Mesenchymal stem cell (in vitro differentiated cells and primary cell): ENCODE measurements around the gene SIDT2.

Experiments
- DNase-seq: peaks from one replicate; pipeline ENCODE4 v3.0.0-alpha.2; 2013
- H2AFZ ChIP-seq: one replicate; pipeline ENCODE4 v1.6.1; 2013; ENCODE audit warnings: low read depth, mild to moderate bottlenecking, control low read depth, inconsistent platforms, low read length, moderate library complexity
- H2AK5ac ChIP-seq: 2 replicates; pipeline ENCODE4 v1.6.1; 2013; ENCODE audit warnings: low read length, moderate library complexity, mild to moderate bottlenecking, inconsistent platforms; ENCODE audit not compliant: severe bottlenecking
- H2BK120ac ChIP-seq: one replicate; pipeline ENCODE4 v1.6.1; 2013; ENCODE audit warnings: low read depth, mild to moderate bottlenecking, inconsistent platforms, low read length, moderate library complexity
- H2BK12ac ChIP-seq, 2 experiments: one replicate each; pipeline ENCODE4 v1.6.1; 2013; ENCODE audit warnings: inconsistent platforms in 2 of 2, low read length in 2 of 2, mild to moderate bottlenecking in 2 of 2, moderate library complexity in 2 of 2, control low read depth in 1 of 2
- H2BK15ac ChIP-seq: one replicate; pipeline ENCODE4 v1.6.1; 2013; ENCODE audit warnings: mild to moderate bottlenecking, low read depth, inconsistent platforms; ENCODE audit not compliant: poor library complexity, severe bottlenecking
- H2BK5ac ChIP-seq: 2 replicates; pipeline ENCODE4 v1.6.1; 2013; ENCODE audit warnings: low read depth, mild to moderate bottlenecking, low read length, control low read depth, inconsistent platforms; ENCODE audit not compliant: poor library complexity, severe bottlenecking
- H3K14ac ChIP-seq, 2 experiments: one replicate each; pipeline ENCODE4 v1.6.1; 2013; ENCODE audit warnings: inconsistent platforms in 2 of 2, low read length in 2 of 2, control low read depth in 1 of 2, mild to moderate bottlenecking in 1 of 2, moderate library complexity in 1 of 2
- H3K18ac ChIP-seq, 2 experiments: one replicate each; pipeline ENCODE4 v1.6.1; 2013; ENCODE audit warnings: inconsistent platforms in 2 of 2, low read length in 2 of 2, control low read depth in 1 of 2, low read depth in 1 of 2, mild to moderate bottlenecking in 1 of 2
- H3K23ac ChIP-seq, 2 experiments: one replicate each; pipeline ENCODE4 v1.6.1; 2013; ENCODE audit warnings: inconsistent platforms in 2 of 2, low read length in 2 of 2, mild to moderate bottlenecking in 2 of 2, moderate library complexity in 2 of 2, control low read depth in 1 of 2
- H3K27ac ChIP-seq: 2 replicates; pipeline ENCODE4 v1.5.1; 2013; ENCODE audit warnings: mild to moderate bottlenecking, moderate library complexity, low read length, control low read depth, inconsistent platforms; ENCODE audit not compliant: poor library complexity, severe bottlenecking
- H3K27me3 ChIP-seq, 2 experiments: 2 replicates each; pipeline versions ENCODE4 v1.6.1 to v1.7.0; 2013; ENCODE audit warnings: low read length in 2 of 2, mild to moderate bottlenecking in 2 of 2, moderate library complexity in 2 of 2, control low read depth in 1 of 2, inconsistent platforms in 1 of 2; ENCODE audit not compliant: control insufficient read depth in 1 of 2, insufficient read depth in 1 of 2
- H3K36me3 ChIP-seq, 2 experiments: 2 replicates each; pipeline versions ENCODE4 v1.6.1 to v1.7.0; 2013; ENCODE audit warnings: low read length in 2 of 2, control low read depth in 1 of 2, inconsistent platforms in 1 of 2, low read depth in 1 of 2, mild to moderate bottlenecking in 1 of 2; ENCODE audit not compliant: insufficient read depth in 2 of 2, control insufficient read depth in 1 of 2
- H3K4ac ChIP-seq, 2 experiments: one replicate each; pipeline ENCODE4 v1.6.1; 2013; ENCODE audit warnings: inconsistent platforms in 2 of 2, low read length in 2 of 2, mild to moderate bottlenecking in 2 of 2, moderate library complexity in 2 of 2, control low read depth in 1 of 2, low read depth in 1 of 2
- H3K4me1 ChIP-seq: 2 replicates; pipeline ENCODE4 v1.6.1; 2013; ENCODE audit warnings: low read depth, low read length, control low read depth; ENCODE audit not compliant: control insufficient read depth, insufficient read depth
- H3K4me2 ChIP-seq: 2 replicates; pipeline ENCODE4 v1.6.1; 2013; ENCODE audit warnings: low read length, mild to moderate bottlenecking, inconsistent platforms; ENCODE audit not compliant: poor library complexity, severe bottlenecking
- H3K4me3 ChIP-seq, 2 experiments: 2 replicates each; pipeline versions ENCODE4 v1.5.1 to v1.7.0; 2013; ENCODE audit warnings: low read length in 2 of 2, mild to moderate bottlenecking in 2 of 2, control low read depth in 1 of 2, low read depth in 1 of 2; ENCODE audit not compliant: insufficient read depth in 1 of 2
- H3K79me1 ChIP-seq: replicated peaks from 2 replicates; pipeline ENCODE4 v1.6.1; 2013; ENCODE audit warnings: mild to moderate bottlenecking, control low read depth, low read length, inconsistent platforms; ENCODE audit not compliant: poor library complexity, severe bottlenecking
- H3K9ac ChIP-seq: 2 replicates; pipeline ENCODE4 v1.7.0; 2013; ENCODE audit warnings: mild to moderate bottlenecking, low read length, moderate library complexity
- H3K9me3 ChIP-seq: 2 replicates; pipeline ENCODE4 v1.7.0; 2013; ENCODE audit warnings: mild to moderate bottlenecking, low read length; ENCODE audit not compliant: control insufficient read depth
- H4K8ac ChIP-seq: one replicate; pipeline ENCODE4 v1.6.1; 2013; ENCODE audit warnings: inconsistent platforms, mild to moderate bottlenecking, low read length, moderate library complexity
- H4K91ac ChIP-seq: one replicate; pipeline ENCODE4 v1.6.1; 2013; ENCODE audit warnings: mild to moderate bottlenecking, low read length, inconsistent platforms
- WGBS: methylation state at CpG from one replicate; pipeline ENCODE4 v1.1.7; 2013; ENCODE audit warnings: mixed read lengths; 5-methylcytosine and 5-hydroxymethylcytosine counted together

Gene SIDT2

DNA sequence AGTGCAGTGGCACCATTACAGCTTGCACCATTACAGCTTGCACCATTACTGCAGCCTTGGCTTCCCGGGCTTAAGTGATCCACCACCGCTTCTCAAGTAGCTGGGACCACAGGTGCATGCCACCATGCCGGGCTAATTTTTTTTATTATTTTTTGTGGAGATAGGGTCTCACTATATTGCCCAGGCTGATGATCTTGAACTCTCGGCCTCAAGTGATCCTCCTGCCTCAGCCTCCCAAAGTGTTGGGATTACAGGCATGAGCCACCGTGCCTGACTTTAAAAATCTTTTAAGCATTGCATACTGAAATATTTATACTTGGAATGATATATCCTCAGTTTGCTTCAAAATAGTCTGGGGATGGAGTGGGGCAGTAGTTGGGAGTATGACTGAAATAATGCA lies 24.1 kb upstream of the SIDT2 start:
- H4K91ac ChIP-seq = no peak overlapping the region
- H3K79me1 ChIP-seq = no peaks in the 10 kb centered on the region
- peaks cover 2% of the 10 kb centered on the region for H3K4me1 ChIP-seq
- no peaks in the 10 kb centered on the region for H3K27me3 ChIP-seq
- DNase-seq = no peak
- no peak overlapping the region for H3K27ac ChIP-seq
- WGBS = 100% methylated on average over 4 of the region's 5 CpGs
- H3K18ac ChIP-seq = no peak overlapping the region
- no peak overlapping the region for H2BK12ac ChIP-seq
- no peak overlapping the region for H3K4ac ChIP-seq
- no peak overlapping the region for H2BK5ac ChIP-seq
- no peak overlapping the region for H3K9ac ChIP-seq
- no peak overlapping the region for H2BK120ac ChIP-seq
- H3K9me3 ChIP-seq = no peaks in the 10 kb centered on the region
- no peak overlapping the region for H3K4me3 ChIP-seq
- H3K14ac ChIP-seq = no peak overlapping the region
- H2BK15ac ChIP-seq = no peak overlapping the region
- no peak overlapping the region for H3K23ac ChIP-seq
- H3K4me2 ChIP-seq = no peak overlapping the region
- no peak overlapping the region for H4K8ac ChIP-seq
- no peak overlapping the region for H2AFZ ChIP-seq
- peaks cover 24 to 56% of the 10 kb centered on the region in 2 experiments for H3K36me3 ChIP-seq
- H2AK5ac ChIP-seq = no peak overlapping the region

GRCh38 chr11:117157507-117157906 lies 21.0 kb upstream of the SIDT2 start:
- Histone ChIP-seq H3K14ac (no peak overlapping the region), H3K27me3 (no peaks in the 10 kb centered on the region), H2BK120ac (no peak overlapping the region), H3K79me1 (peaks cover under 1% of the 10 kb centered on the region), H3K9me3 (no peaks in the 10 kb centered on the region), H3K23ac (no peak overlapping the region), H2BK5ac (no peak overlapping the region), H2BK15ac (no peak overlapping the region), H3K4me2 (no peak overlapping the region), H3K36me3 (peaks cover 39 to 76% of the 10 kb centered on the region in 2 experiments), H2AFZ (no peak overlapping the region), H3K18ac (no peak overlapping the region), H3K4me1 (peaks cover 4% of the 10 kb centered on the region), H4K91ac (no peak overlapping the region), H3K9ac (no peak overlapping the region), H4K8ac (no peak overlapping the region), H3K4ac (no peak overlapping the region), H3K27ac (no peak overlapping the region), H3K4me3 (no peak overlapping the region), H2BK12ac (no peak overlapping the region), H2AK5ac (no peak overlapping the region)
- no CpG with 5 or more reads among the region's 2 CpGs for WGBS
- no peak for DNase-seq

DNA sequence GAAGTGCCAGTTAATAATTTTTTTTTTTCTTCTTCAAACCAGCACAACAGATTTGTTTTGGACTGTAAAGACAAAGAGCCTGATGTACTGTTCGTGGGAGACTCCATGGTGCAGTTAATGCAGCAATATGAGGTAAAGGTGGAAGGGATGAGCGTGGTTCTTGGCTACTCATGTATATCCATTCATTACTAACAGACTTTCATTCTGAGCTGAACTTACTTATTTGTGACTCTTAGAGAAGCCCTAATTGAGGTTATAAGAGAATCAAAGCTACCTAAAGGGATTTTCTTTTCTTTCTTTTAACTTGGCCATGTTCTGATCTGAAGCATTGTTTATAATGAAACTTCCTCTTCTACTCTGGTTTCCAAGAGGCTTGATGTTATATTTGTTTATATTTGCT lies 18.7 kb upstream of the SIDT2 start:
- H3K9me3 ChIP-seq = no peaks in the 10 kb centered on the region
- no CpG with 5 or more reads among the region's 2 CpGs for WGBS
- H3K14ac ChIP-seq = no peak overlapping the region
- H3K23ac ChIP-seq = no peak overlapping the region
- no peak overlapping the region for H3K4me2 ChIP-seq
- peaks cover 41 to 79% of the 10 kb centered on the region in 2 experiments for H3K36me3 ChIP-seq
- H2BK12ac ChIP-seq = no peak overlapping the region
- H2BK120ac ChIP-seq = no peak overlapping the region
- H3K9ac ChIP-seq = no peak overlapping the region
- H3K4ac ChIP-seq = no peak overlapping the region
- DNase-seq = no peak
- H3K79me1 ChIP-seq = peaks cover 8% of the 10 kb centered on the region
- H4K8ac ChIP-seq = no peak overlapping the region
- H2AK5ac ChIP-seq = no peak overlapping the region
- no peak overlapping the region for H4K91ac ChIP-seq
- no peak overlapping the region for H2BK15ac ChIP-seq
- H3K27me3 ChIP-seq = no peaks in the 10 kb centered on the region
- H3K4me1 ChIP-seq = peaks cover 4% of the 10 kb centered on the region
- no peak overlapping the region for H2BK5ac ChIP-seq
- no peak overlapping the region for H3K4me3 ChIP-seq
- no peak overlapping the region for H3K18ac ChIP-seq
- no peak overlapping the region for H2AFZ ChIP-seq
- no peak overlapping the region for H3K27ac ChIP-seq

- Histone ChIP-seq H3K36me3 (peaks cover 38 to 79% of the 10 kb centered on the region in 2 experiments), H3K9ac (no peak overlapping the region), H2BK120ac (no peak overlapping the region), H3K14ac (no peak overlapping the region), H3K4me2 (no peak overlapping the region), H2BK5ac (no peak overlapping the region), H3K27me3 (no peaks in the 10 kb centered on the region), H3K27ac (no peak overlapping the region), H4K8ac (no peak overlapping the region), H3K9me3 (no peaks in the 10 kb centered on the region), H3K23ac (no peak overlapping the region), H3K4ac (no peak overlapping the region), H4K91ac (no peak overlapping the region), H2BK15ac (no peak overlapping the region), H3K18ac (no peak overlapping the region), H3K4me1 (peaks cover 4% of the 10 kb centered on the region), H2AK5ac (no peak overlapping the region), H2BK12ac (no peak overlapping the region), H2AFZ (no peak overlapping the region), H3K4me3 (no peak overlapping the region), H3K79me1 (peaks cover 8% of the 10 kb centered on the region)
- DNase-seq = peak; percentile 55
- WGBS = 93% methylated on average over 1 of the region's 2 CpGs
Observed at GRCh38 chr11:117160826-117161225, 17.7 kb upstream of the SIDT2 start.
